ENCODE measurements around the gene PHKB.

Gene PHKB

GRCh38 chr16:47613251-47613650 is 152.1 kb downstream of the PHKB start:
- in situ Hi-C loops (cut with MboI; ENCODE audit: low sequenced_read_pairs) = no loop called here

DNA sequence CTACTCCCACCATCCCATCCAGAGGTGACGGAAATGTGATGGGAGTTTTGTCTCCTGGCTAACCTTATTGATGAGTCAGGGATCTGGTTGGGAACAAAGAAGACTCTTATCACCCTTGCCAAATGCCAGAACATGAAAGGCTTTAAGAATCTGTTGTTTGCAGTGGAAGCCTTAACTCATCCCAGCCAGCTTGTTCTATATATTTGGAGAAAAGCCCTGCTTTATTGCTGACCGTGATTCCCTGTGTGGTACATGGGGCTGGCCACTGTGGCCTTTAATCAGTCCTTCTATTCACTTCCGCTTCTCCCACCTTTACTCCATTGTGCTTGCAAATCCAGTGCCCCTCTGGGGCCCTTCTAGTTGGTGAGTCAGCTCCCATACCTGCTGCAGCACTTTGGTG is 156.6 kb downstream of the PHKB start:
- no peaks in the 10 kb centered on the region for H3K27me3 ChIP-seq (ENCODE audit: low read depth)
- in situ Hi-C loops (cut with MboI; ENCODE audit: low sequenced_read_pairs) = no loop called here
- no peaks in the 10 kb centered on the region for H3K36me3 ChIP-seq (replicated peaks)
- no peak overlapping the region for H3K4me3 ChIP-seq
- no peaks in the 10 kb centered on the region for H3K9me3 ChIP-seq
- DNase-seq (ENCODE audit: low spot score in 2 of 2) = no peak
- H3K4me1 ChIP-seq = no peaks in the 10 kb centered on the region

More at GRCh38 chr16:47613251-47613650, 152.1 kb downstream of the PHKB start:
- Histone ChIP-seq H3K4me3 (no peak overlapping the region), H3K27me3 (ENCODE audit: low read depth) (no peaks in the 10 kb centered on the region), H3K9me3 (no peaks in the 10 kb centered on the region), H3K4me1 (no peaks in the 10 kb centered on the region), H3K36me3 (replicated peaks) (peaks cover 8% of the 10 kb centered on the region)
- DNase-seq (ENCODE audit: low spot score in 2 of 2) = no peak

GRCh38 chr16:47622451-47623176 is 161.5 kb downstream of the PHKB start:
- DNase-seq (ENCODE audit: low spot score in 2 of 2) = no peak
- Histone ChIP-seq H3K4me1 (peaks cover 14% of the 10 kb centered on the region), H3K9me3 (no peaks in the 10 kb centered on the region), H3K27me3 (ENCODE audit: low read depth) (no peaks in the 10 kb centered on the region), H3K4me3 (no peak overlapping the region), H3K36me3 (replicated peaks) (no peaks in the 10 kb centered on the region)
- in situ Hi-C loops (cut with MboI; ENCODE audit: low sequenced_read_pairs) = no loop called here

DNA sequence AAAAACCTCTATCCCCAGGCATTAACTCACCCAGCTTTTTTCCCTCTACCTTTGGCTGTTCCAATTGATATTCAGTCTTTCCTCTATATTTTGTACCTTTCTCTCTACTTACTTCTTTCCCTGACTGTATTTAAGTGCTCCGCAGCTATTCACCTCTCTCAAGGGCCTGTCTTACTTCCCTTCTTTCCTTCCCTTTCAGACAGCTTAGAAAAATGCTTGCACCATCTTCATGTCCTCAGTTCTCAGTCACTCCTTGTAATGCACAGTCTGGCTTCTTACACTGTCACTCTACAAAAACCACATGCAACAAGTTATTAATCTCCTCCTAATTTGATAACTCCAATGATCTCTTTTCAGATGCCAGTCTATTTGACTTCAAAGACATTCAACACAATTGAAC is 163.4 kb downstream of the PHKB start:
- no peak overlapping the region for H3K4me3 ChIP-seq
- no peaks in the 10 kb centered on the region for H3K36me3 ChIP-seq (replicated peaks)
- H3K27me3 ChIP-seq (ENCODE audit: low read depth) = no peaks in the 10 kb centered on the region
- no peak for DNase-seq (ENCODE audit: low spot score in 2 of 2)
- peaks cover 16% of the 10 kb centered on the region for H3K4me1 ChIP-seq
- in situ Hi-C loops (cut with MboI; ENCODE audit: low sequenced_read_pairs) = no loop called here
- no peaks in the 10 kb centered on the region for H3K9me3 ChIP-seq

- Histone ChIP-seq H3K4me3 (no peak overlapping the region), H3K36me3 (replicated peaks) (no peaks in the 10 kb centered on the region), H3K27me3 (ENCODE audit: low read depth) (no peaks in the 10 kb centered on the region), H3K9me3 (no peaks in the 10 kb centered on the region), H3K4me1 (peaks cover 16% of the 10 kb centered on the region)
- no peak for DNase-seq (ENCODE audit: low spot score in 2 of 2)
- in situ Hi-C loops (cut with MboI; ENCODE audit: low sequenced_read_pairs) = no loop called here
These were observed 164.0 kb downstream of the PHKB start for GRCh38 chr16:47625115-47625567.

DNA sequence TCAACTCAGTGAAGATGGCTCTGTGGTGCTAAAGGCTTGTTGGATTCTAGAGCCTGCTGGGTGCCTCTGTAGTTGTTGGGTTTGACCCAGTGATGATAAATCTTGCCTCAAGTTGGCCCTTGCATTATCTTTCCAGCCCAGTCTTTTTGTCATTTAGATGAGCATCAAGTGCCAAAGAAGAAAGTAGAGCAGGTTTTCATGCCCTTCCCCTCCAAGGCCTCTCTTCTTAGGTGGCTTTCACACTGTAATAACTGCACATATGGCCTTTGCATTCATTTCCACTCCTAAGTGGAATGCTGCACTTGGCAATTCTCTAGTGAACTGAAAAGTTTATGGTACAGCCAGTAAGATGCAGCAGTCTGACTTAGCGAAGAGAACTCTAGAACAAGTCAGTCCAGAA is 165.1 kb downstream of the PHKB start:
- no peaks in the 10 kb centered on the region for H3K27me3 ChIP-seq (ENCODE audit: low read depth)
- no peaks in the 10 kb centered on the region for H3K9me3 ChIP-seq
- no peak overlapping the region for H3K4me3 ChIP-seq
- in situ Hi-C loops (cut with MboI; ENCODE audit: low sequenced_read_pairs) = no loop called here
- H3K4me1 ChIP-seq = peaks cover 16% of the 10 kb centered on the region
- DNase-seq (ENCODE audit: low spot score in 2 of 2) = no peak
- H3K36me3 ChIP-seq (replicated peaks) = no peaks in the 10 kb centered on the region

DNA sequence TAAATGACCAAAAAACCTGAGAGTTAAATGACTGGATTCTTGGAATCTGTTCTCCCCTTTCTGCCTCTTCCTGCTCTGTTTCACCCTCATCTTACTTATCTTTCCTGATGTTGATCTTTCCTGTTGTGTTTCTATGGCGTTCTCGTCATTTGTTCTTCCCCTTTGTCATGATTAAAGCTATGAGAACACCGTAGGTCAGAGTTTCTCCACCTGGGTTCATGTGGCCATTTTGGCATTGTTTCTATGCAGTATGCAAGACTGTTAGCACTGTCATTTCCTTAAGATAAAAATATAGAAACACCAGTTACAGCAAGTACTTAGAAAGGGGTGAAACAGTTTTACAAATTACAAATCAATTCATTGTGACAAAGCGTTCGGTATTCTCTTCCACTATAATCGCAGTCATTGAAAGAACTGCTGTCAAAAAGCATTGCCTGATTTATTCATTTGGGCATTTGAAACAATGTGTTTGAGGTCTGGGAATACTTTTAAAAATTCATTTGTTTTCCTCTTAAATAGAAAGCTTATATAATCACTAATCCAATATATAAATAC is 166.0 kb downstream of the PHKB start:
- Histone ChIP-seq H3K4me1 (peaks cover 16% of the 10 kb centered on the region), H3K9me3 (no peaks in the 10 kb centered on the region), H3K4me3 (no peak overlapping the region), H3K27me3 (ENCODE audit: low read depth) (no peaks in the 10 kb centered on the region), H3K36me3 (replicated peaks) (no peaks in the 10 kb centered on the region)
- peak; percentile 33 to 64 for DNase-seq (ENCODE audit: low spot score in 2 of 2)
- in situ Hi-C loops (cut with MboI; ENCODE audit: low sequenced_read_pairs) = no loop called here

DNA sequence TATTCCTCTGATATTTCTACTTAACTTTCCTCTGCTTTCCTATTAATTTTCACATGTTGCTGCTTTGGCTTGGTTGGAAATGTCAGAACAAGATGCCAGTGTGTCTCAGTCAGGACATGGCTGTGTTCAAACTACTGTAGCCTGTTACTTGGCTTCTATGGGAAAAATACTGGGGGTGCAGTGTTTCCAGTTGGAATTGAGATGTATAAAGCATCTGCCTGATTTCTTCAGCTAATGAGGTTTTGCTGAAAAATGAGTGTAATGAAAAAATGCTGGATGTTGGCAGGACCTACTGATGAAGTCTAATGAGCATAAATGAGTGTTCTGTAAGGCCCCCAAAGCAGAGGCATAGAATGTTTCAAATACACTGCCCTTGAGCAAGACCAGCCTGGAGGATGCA is 166.6 kb downstream of the PHKB start:
- no peaks in the 10 kb centered on the region for H3K36me3 ChIP-seq (replicated peaks)
- H3K27me3 ChIP-seq (ENCODE audit: low read depth) = no peaks in the 10 kb centered on the region
- no peak overlapping the region for H3K4me3 ChIP-seq
- H3K9me3 ChIP-seq = no peaks in the 10 kb centered on the region
- DNase-seq (ENCODE audit: low spot score in 2 of 2) = no peak
- peaks cover 16% of the 10 kb centered on the region for H3K4me1 ChIP-seq
- in situ Hi-C loops (cut with MboI; ENCODE audit: low sequenced_read_pairs) = no loop called here

- in situ Hi-C loops (cut with MboI; ENCODE audit: low sequenced_read_pairs) = no loop called here
- Histone ChIP-seq H3K4me1 (peaks cover 16% of the 10 kb centered on the region), H3K9me3 (no peaks in the 10 kb centered on the region), H3K4me3 (no peak overlapping the region), H3K36me3 (replicated peaks) (no peaks in the 10 kb centered on the region), H3K27me3 (ENCODE audit: low read depth) (no peaks in the 10 kb centered on the region)
- DNase-seq (ENCODE audit: low spot score in 2 of 2) = no peak
These were observed 170.0 kb downstream of the PHKB start for GRCh38 chr16:47631131-47631530.

DNA sequence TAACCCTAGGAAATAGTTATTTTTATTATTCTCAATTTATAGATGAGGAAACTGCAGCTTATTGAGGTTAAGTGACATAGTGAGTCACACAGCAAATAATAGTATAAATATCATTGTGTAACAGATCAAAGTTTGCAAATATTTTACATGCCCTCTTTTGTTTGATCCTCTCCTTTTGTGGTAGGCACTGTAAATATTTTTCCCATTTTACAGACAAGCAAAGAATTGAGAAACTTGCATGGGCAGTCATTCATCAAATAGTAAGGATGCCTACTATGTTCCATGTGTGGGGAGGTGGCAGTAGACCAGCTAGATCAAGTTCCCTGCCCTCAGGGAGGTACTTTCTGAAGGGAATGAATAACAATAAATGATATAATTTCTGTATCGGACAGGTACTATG is 173.0 kb downstream of the PHKB start:
- in situ Hi-C loops (cut with MboI; ENCODE audit: low sequenced_read_pairs) = no loop called here
- Histone ChIP-seq H3K9me3 (no peaks in the 10 kb centered on the region), H3K4me3 (no peak overlapping the region), H3K4me1 (no peaks in the 10 kb centered on the region), H3K36me3 (replicated peaks) (no peaks in the 10 kb centered on the region), H3K27me3 (ENCODE audit: low read depth) (no peaks in the 10 kb centered on the region)
- no peak for DNase-seq (ENCODE audit: low spot score in 2 of 2)

GRCh38 chr16:47634727-47635126 is 173.6 kb downstream of the PHKB start:
- Histone ChIP-seq H3K9me3 (no peaks in the 10 kb centered on the region), H3K4me1 (no peaks in the 10 kb centered on the region), H3K27me3 (ENCODE audit: low read depth) (no peaks in the 10 kb centered on the region), H3K36me3 (replicated peaks) (no peaks in the 10 kb centered on the region), H3K4me3 (no peak overlapping the region)
- in situ Hi-C loops (cut with MboI; ENCODE audit: low sequenced_read_pairs) = no loop called here
- DNase-seq (ENCODE audit: low spot score in 2 of 2) = no peak

DNA sequence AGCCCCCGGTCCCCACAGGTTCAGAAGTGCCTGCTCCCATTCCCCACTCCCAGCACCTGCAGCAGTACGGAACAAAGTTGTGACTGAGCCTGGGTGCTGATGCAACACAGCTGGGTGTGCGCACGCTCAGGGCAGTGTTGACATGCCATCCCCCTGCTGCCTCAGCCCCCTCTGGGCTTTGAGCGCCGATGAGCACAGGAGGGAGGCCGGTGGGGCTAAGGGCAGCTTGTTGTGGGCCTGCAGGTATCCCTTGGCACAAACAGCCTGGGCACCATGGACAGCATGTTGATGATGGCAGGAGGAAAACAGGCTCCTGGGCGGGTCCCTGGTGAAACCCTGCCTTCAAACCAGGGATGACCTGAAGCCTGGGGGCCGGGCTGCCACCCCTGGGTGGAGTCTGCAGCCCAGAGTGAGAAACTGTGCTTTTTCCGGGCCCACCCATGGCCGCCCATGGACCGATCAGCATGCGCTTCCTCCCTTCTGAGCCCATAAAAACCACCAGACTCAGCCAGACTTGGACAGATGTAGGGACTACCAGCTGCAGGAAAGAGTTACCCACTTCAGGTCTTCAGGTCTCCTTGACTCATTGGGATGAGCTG is 175.5 kb downstream of the PHKB start:
- no peaks in the 10 kb centered on the region for H3K27me3 ChIP-seq (ENCODE audit: low read depth)
- in situ Hi-C loops (cut with MboI; ENCODE audit: low sequenced_read_pairs) = no loop called here
- no peaks in the 10 kb centered on the region for H3K36me3 ChIP-seq (replicated peaks)
- H3K4me1 ChIP-seq = no peaks in the 10 kb centered on the region
- H3K4me3 ChIP-seq = no peak overlapping the region
- H3K9me3 ChIP-seq = no peaks in the 10 kb centered on the region
- DNase-seq (ENCODE audit: low spot score in 2 of 2) = no peak

DNA sequence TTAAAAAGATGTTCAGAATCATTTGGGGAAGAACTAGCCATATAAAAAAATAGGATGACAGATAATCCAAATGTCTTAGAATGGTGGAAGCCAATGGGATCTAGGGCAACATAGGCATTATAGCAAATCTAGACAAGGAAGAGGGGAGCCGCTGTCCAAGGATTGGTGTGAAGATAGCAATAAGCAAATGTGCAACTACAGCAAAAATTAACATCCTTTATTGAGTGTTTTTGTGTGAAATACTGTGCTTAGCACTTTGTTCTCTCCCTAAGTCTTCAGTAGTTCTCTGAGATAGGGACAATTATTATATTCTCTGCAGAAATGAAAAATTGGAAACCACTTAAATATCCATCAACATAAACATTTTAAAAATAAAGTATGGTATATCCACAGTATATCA is 177.0 kb downstream of the PHKB start:
- no peaks in the 10 kb centered on the region for H3K4me1 ChIP-seq
- H3K9me3 ChIP-seq = no peaks in the 10 kb centered on the region
- DNase-seq (ENCODE audit: low spot score in 2 of 2) = no peak
- in situ Hi-C loops (cut with MboI; ENCODE audit: low sequenced_read_pairs) = no loop called here
- no peaks in the 10 kb centered on the region for H3K27me3 ChIP-seq (ENCODE audit: low read depth)
- H3K36me3 ChIP-seq (replicated peaks) = peaks cover 3% of the 10 kb centered on the region; the same call in 1 of the 2 replicates
- no peak overlapping the region for H3K4me3 ChIP-seq

GRCh38 chr16:47640661-47641060 is 179.5 kb downstream of the PHKB start:
- Histone ChIP-seq H3K4me3 (no peak overlapping the region), H3K4me1 (no peaks in the 10 kb centered on the region), H3K27me3 (ENCODE audit: low read depth) (no peaks in the 10 kb centered on the region), H3K36me3 (replicated peaks) (peaks cover 5% of the 10 kb centered on the region; the same call in 1 of the 2 replicates), H3K9me3 (no peaks in the 10 kb centered on the region)
- in situ Hi-C loops (cut with MboI; ENCODE audit: low sequenced_read_pairs) = no loop called here
- DNase-seq (ENCODE audit: low spot score in 2 of 2) = no peak

Measured in HAP-1 (cell line).